GM13977 (cell line): ENCODE data around the gene MIEN1.
A peak's percentile ranks its signal among the peaks of the same experiment; 100 is the strongest.

ENCODE experiments used
- DNase-seq: peaks from one replicate; pipeline ENCODE4 v3.0.0; 2012; ENCODE audit warnings: low spot score
- CTCF ChIP-seq: IDR thresholded peaks from 2 replicates; pipeline ENCODE4 v1.5.1; 2012; ENCODE audit warnings: mild to moderate bottlenecking, control low read depth; ENCODE audit not compliant: insufficient read depth; ENCODE audit errors: extremely low read depth, missing control alignments
- in situ Hi-C: fragments of 300-500 bp; cut with MboI; formaldehyde crosslinking; loops from one replicate; pipeline ENCODE4 v1.12.0; 2022; ENCODE audit warnings: low sequenced_read_pairs, low pct_unique_long_range_greater_than_20kb, mixed read lengths, inconsistent platforms; ENCODE audit not compliant: unreplicated experiment

The MIEN1 gene

GRCh38 chr17:39742126-39742855 lies 12.0 kb upstream of the MIEN1 start:
- TF ChIP-seq CTCF, result no peak
- DNase-seq, result no peak
- in situ Hi-C loops, result no loop called here

- no peak for DNase-seq
- in situ Hi-C loops, result no loop called here
Observed at GRCh38 chr17:39740357-39741111, 10.2 kb upstream of the MIEN1 start.

GRCh38 chr17:39739885-39740356 lies 9.6 kb upstream of the MIEN1 start:
- in situ Hi-C loops, result no loop called here
- DNase-seq, result no peak
- TF ChIP-seq CTCF, result no peak

More at GRCh38 chr17:39740357-39741111, 10.2 kb upstream of the MIEN1 start:
- TF ChIP-seq CTCF, result no peak

GRCh38 chr17:39738983-39739884 lies 8.9 kb upstream of the MIEN1 start:
- in situ Hi-C loops, result no loop called here
- no peak for TF ChIP-seq CTCF
- DNase-seq, result no peak

- no peak for TF ChIP-seq CTCF
- peak; percentile 80 for DNase-seq
- in situ Hi-C loops, result no loop called here
Observed at GRCh38 chr17:39738568-39738901, 8.2 kb upstream of the MIEN1 start.
